Measurements from ENCODE around the gene LIN7B. TPM values are rescaled to one million over a fixed set of nuclear protein-coding genes. Genes with fewer than 3 reads are reported as not detected.

The LIN7B gene
- total and polyA plus RNA-seq, 2 of the 8 experiments (the other 6 are each of a cell fraction or from before 2014, with no cell fraction given) = 4.1 to 4.2 TPM

- no peak overlapping the region for H4K91ac ChIP-seq (replicated peaks; ENCODE audit: insufficient read length, low read length)
- H3K14ac ChIP-seq (ENCODE audit: insufficient read length) = no peak overlapping the region
- no peak overlapping the region for H3K18ac ChIP-seq (ENCODE audit: extremely low read depth, low read length)
- peaks cover 15 to 41% (median 38%) of the 10 kb centered on the region in 4 experiments for H3K36me3 ChIP-seq (ENCODE audit: control insufficient read depth in 2 of 4, insufficient read depth in 4 of 4, low read length in 3 of 4)
- H3K79me1 ChIP-seq (ENCODE audit: low read depth, low read length) = no peaks in the 10 kb centered on the region
- no peak overlapping the region for H2BK15ac ChIP-seq (ENCODE audit: low read length)
- TF ChIP-seq GABPA (IDR thresholded peaks at IDR 0.05; ENCODE audit: borderline replicate concordance, insufficient read depth, low read length) = no peak
- TF ChIP-seq POLR2A (IDR thresholded peaks at IDR 0.05; ENCODE audit: control extremely low read depth in 1 of 2, low read depth in 2 of 2, low read length in 2 of 2) = 0 out of 3 replicates have a peak, but pooled peaks of 1 of the 2 experiments have one; percentile 28
- H4K20me1 ChIP-seq (replicated peaks in 1 of 2; ENCODE audit: control insufficient read depth in 1 of 2, insufficient read depth in 2 of 2, low read length in 2 of 2) = peaks cover 16 to 28% of the 10 kb centered on the region in 2 experiments
- WGBS, 2 experiments (ENCODE audit: extremely low coverage in 1 of 2, insufficient coverage in 1 of 2, insufficient read length in 1 of 2, insufficient replicate concordance in 2 of 2, low coverage in 1 of 2, low lambda C conversion rate in 2 of 2, missing lambda C conversion rate in 1 of 2) = 93% methylated on average over 8 of the region's 8 CpGs; no CpG with 5 or more reads in 1 of the 2 experiments
- no peak overlapping the region for H3K9ac ChIP-seq (replicated peaks in 1 of 4; ENCODE audit: extremely low read depth in 1 of 4, low read depth in 3 of 4, low read length in 3 of 4)
- FAIRE-seq (no peak), DNase-seq (ENCODE audit: low read depth in 1 of 2, low spot score in 2 of 2) (no peak)
- no peaks in the 10 kb centered on the region; a peak in 1 of 7 replicates for H3K27me3 ChIP-seq (replicated peaks in 1 of 4; ENCODE audit: control insufficient read depth in 3 of 4, extremely low read depth in 1 of 4, insufficient read depth in 3 of 4, low read length in 3 of 4)
- no peaks in the 10 kb centered on the region for H3K79me2 ChIP-seq (ENCODE audit: control insufficient read depth in 1 of 2, insufficient read depth in 2 of 2, low read length in 2 of 2)
- H4K5ac ChIP-seq (ENCODE audit: insufficient read length, low read depth, low read length) = no peak overlapping the region
- H3K56ac ChIP-seq (replicated peaks; ENCODE audit: insufficient read length, low read depth, low read length) = no peak overlapping the region
- H2AK5ac ChIP-seq (ENCODE audit: low read depth, low read length) = no peak overlapping the region
- H3K23me2 ChIP-seq (ENCODE audit: low read depth, low read length) = peaks cover 7% of the 10 kb centered on the region
- H2BK5ac ChIP-seq (ENCODE audit: low read depth, low read length) = no peak overlapping the region
- H3K9me3 ChIP-seq (ENCODE audit: insufficient read depth in 2 of 2, low read depth in 1 of 2, low read length in 1 of 2) = no peaks in the 10 kb centered on the region
- ChIA-PET CTCF (ENCODE audit: partially characterized antibody) (interaction anchor here (0.9 to 2.9 kb wide), 7 partner anchors 11 to 116 kb away, joined by 3 to 20 read pairs (median 4); no protein-coding TSS in a partner anchor), POLR2A (ENCODE audit: partially characterized antibody) (interaction anchor here (0.6 to 7.8 kb wide), 6 partner anchors 10 to 346 kb away, joined by 3 to 67 read pairs (median 4); partner anchors contain the start of gene PPFIA3)
- no peak overlapping the region for H2BK120ac ChIP-seq (replicated peaks; ENCODE audit: low read depth, low read length)
- no peak overlapping the region for H2BK12ac ChIP-seq (ENCODE audit: low read depth, low read length)
- no peak overlapping the region for H2BK20ac ChIP-seq (ENCODE audit: low read length)
- no peak overlapping the region for H3K23ac ChIP-seq (ENCODE audit: insufficient read length)
- H3K4me3 ChIP-seq (ENCODE audit: extremely low read depth in 1 of 4, insufficient read depth in 2 of 4, low read depth in 3 of 4, low read length in 4 of 4) = no peak overlapping the region
- no peak overlapping the region for H2AFZ ChIP-seq (ENCODE audit: low read length)
- no peak overlapping the region for H4K8ac ChIP-seq (ENCODE audit: extremely low read depth, insufficient read depth, low read length)
- H3K4ac ChIP-seq (replicated peaks; ENCODE audit: insufficient read length, low read depth, low read length) = no peak overlapping the region
- no peak overlapping the region for H3K27ac ChIP-seq (ENCODE audit: low read depth, low read length)
- no peak overlapping the region for H3K4me2 ChIP-seq (ENCODE audit: insufficient read depth in 1 of 2, low read depth in 2 of 2, low read length in 2 of 2)
- peaks cover 0 to 4% (median 0%) of the 10 kb centered on the region in 4 experiments; a peak in 2 of 7 replicates for H3K4me1 ChIP-seq (replicated peaks in 1 of 4; ENCODE audit: control insufficient read depth in 3 of 4, insufficient read depth in 4 of 4, low read length in 3 of 4)
Observed at GRCh38 chr19:49109569-49110233, 4.5 kb upstream of the LIN7B start.
